Neural progenitor cell (in vitro differentiated cells): ENCODE data around the gene TSHZ3.

ENCODE experiments used
- CTCF ChIP-seq: fragments of 200-600 bp; sonication (generic); IDR thresholded peaks from 2 replicates; pipeline ENCODE4 v1.5.1; 2017; ENCODE audit warnings: antibody characterized with exemption, mild to moderate bottlenecking
- EZH2 ChIP-seq: fragments of 200-600 bp; sonication (generic); IDR thresholded peaks from 2 replicates; pipeline ENCODE4 v1.6.1; 2017; ENCODE audit warnings: antibody characterized with exemption, mild to moderate bottlenecking, moderate library complexity
- EZH2phosphoT487 ChIP-seq: fragments of 200-600 bp; sonication (generic); IDR thresholded peaks from 2 replicates; pipeline ENCODE4 v1.6.1; 2017; ENCODE audit warnings: antibody characterized with exemption

DNA sequence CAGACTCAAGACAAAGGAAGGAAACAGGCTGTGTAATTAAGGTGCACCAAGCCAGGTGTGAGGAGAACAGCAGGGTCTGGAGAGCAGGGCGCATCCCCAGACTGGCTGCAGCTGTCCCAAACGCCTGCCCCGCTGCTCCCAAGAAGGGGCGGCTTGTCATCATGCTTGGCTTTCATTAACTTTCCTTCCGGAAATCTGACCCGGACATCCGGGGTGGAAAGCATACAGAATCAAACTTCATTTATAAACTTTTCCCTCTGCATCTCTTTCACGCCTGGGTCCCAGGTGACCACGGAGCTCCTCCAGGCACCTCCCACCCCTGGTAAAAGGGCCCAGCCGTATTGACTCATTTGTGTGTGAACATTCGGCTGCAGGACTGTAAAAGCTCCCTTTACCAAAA, 31.7 kb downstream of the TSHZ3 start:
- TF ChIP-seq CTCF (no peak), EZH2phosphoT487 (no peak), EZH2 (no peak)
